A673 (cell line): ENCODE data around the gene EFCAB8.

ENCODE experiments used
- EZH2 ChIP-seq: fragments of 200-600 bp; sonication (generic); IDR thresholded peaks from 2 replicates; pipeline ENCODE4 v1.6.1; 2017; ENCODE audit warnings: borderline replicate concordance, low read depth, mild to moderate bottlenecking, mixed read lengths, antibody characterized with exemption, low read length; ENCODE audit not compliant: poor library complexity, severe bottlenecking
- TF ChIP-seq, protein P1 (sequence below): fragments of 300-800, 200-600 bp; sonication (generic); conservative IDR thresholded peaks from 2 replicates; pipeline ENCODE4 v1.5.1; 2017; ENCODE audit warnings: low read depth, mild to moderate bottlenecking, antibody characterized with exemption, low read length, moderate library complexity, mixed read lengths

DNA sequence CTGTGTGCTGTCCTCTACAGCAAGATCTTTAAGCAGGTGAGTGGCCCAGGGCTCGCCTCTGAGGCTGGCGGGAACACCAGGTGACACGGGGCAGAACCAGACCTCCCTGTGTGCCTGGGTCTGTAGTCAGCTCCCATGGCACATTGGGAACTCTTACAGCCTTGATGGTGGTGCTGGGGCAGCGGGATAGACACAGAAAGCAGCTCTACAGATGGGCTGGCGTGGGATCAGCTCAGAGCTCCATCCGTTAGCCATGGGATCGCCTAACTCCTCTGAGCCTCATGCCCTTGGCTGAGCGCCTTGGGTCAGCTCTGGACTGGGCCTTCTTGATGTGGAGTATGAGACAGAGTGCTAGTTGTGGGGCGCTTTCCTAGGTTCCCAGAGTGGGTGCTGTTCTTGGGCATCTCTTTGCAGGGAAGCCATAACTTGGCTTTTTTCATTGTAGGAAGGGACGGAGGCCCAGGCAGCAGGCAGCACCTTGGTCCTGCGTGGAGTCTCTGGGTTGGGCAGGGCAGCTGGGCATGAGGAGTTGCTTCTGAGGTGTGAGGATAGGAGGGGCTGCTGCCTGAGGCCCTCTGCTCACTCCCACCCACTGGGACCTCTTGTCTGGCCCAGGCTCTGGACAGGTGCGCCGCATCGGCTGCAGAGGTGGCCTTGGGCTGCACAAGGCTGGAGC lies 51.3 kb downstream of the EFCAB8 start:
- TF ChIP-seq, protein P1, sequence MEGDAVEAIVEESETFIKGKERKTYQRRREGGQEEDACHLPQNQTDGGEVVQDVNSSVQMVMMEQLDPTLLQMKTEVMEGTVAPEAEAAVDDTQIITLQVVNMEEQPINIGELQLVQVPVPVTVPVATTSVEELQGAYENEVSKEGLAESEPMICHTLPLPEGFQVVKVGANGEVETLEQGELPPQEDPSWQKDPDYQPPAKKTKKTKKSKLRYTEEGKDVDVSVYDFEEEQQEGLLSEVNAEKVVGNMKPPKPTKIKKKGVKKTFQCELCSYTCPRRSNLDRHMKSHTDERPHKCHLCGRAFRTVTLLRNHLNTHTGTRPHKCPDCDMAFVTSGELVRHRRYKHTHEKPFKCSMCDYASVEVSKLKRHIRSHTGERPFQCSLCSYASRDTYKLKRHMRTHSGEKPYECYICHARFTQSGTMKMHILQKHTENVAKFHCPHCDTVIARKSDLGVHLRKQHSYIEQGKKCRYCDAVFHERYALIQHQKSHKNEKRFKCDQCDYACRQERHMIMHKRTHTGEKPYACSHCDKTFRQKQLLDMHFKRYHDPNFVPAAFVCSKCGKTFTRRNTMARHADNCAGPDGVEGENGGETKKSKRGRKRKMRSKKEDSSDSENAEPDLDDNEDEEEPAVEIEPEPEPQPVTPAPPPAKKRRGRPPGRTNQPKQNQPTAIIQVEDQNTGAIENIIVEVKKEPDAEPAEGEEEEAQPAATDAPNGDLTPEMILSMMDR, result no peak
- TF ChIP-seq EZH2, result no peak
